ENCODE data around the gene NOLC1. TPM values are rescaled to one million over a fixed set of nuclear protein-coding genes. Genes with fewer than 3 reads are reported as not detected.

The NOLC1 gene
- total and polyA plus RNA-seq, 2 of the 13 experiments (the other 11 are each of a cell fraction or from before 2014, with no cell fraction given), result 50.6 to 81.0 TPM

DNA sequence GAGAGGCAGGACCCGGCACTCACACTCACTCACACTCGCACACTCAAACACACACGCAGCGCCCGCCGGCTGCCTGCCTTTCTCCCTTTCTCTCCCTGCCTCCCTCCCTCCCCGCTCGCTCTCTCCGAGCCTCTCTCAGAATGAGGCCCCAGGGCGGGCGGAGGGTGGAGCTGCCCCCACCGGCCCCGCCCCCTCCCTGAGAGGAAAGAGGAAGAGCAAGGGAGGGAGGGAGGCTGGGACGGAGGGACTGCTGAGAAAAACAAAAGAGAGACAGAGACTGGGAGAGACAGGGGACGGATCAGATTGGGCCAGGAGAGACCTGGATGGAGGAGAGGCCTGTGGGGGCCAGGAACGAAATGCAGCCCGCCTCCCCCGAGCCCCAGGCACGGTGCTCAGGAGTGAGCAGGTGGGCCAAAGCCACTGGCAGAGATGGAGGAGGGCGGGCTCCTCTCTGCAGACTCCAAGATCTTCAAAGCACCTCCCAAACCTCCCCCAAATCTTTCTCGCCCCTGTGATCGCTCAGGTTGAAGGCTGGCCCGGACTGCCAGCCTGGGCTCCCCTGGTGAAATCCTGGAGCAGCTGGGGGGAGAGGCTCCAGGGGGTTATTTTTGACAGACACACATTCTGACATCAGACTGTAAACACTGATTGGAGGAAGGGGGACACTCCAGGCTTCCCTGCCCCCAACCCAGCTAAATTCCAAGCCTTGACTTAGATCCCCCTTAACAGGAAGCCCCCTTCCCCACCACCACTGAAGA lies 37.1 kb upstream of the NOLC1 start (continued):
- TF ChIP-seq ZEB1 (IDR thresholded peaks at IDR 0.05; ENCODE audit: insufficient replicate concordance, low read depth) (no peak), ZNF160 (CRISPR knock-in tag; IDR thresholded peaks at IDR 0.05) (no peak), SALL2 (CRISPR knock-in tag; IDR thresholded peaks at IDR 0.05) (no peak), SP4 (CRISPR knock-in tag; IDR thresholded peaks at IDR 0.05) (peak; percentile 64), ZBTB7A (CRISPR knock-in tag; IDR thresholded peaks at IDR 0.05) (0 out of 2 replicates have a peak, but pooled peaks have one; percentile 19), ATM (IDR thresholded peaks at IDR 0.05; ENCODE audit: borderline replicate concordance) (no peak), NRL (CRISPR knock-in tag; IDR thresholded peaks at IDR 0.05; ENCODE audit: borderline replicate concordance) (no peak), ZNF383 (CRISPR knock-in tag; IDR thresholded peaks at IDR 0.05; ENCODE audit: borderline replicate concordance) (no peak), FOXM1 (CRISPR knock-in tag; IDR thresholded peaks at IDR 0.05) (no peak), ZNF672 (CRISPR knock-in tag; IDR thresholded peaks at IDR 0.05) (no peak), MAFK (conservative IDR thresholded peaks at IDR 0.05 in 1 of 2, IDR thresholded peaks at IDR 0.05 in 1 of 2; ENCODE audit: low read length in 2 of 2) (no peak), ZNF724P (CRISPR knock-in tag; IDR thresholded peaks at IDR 0.05; ENCODE audit: borderline replicate concordance) (no peak)
- TF ChIP-seq, protein P1, sequence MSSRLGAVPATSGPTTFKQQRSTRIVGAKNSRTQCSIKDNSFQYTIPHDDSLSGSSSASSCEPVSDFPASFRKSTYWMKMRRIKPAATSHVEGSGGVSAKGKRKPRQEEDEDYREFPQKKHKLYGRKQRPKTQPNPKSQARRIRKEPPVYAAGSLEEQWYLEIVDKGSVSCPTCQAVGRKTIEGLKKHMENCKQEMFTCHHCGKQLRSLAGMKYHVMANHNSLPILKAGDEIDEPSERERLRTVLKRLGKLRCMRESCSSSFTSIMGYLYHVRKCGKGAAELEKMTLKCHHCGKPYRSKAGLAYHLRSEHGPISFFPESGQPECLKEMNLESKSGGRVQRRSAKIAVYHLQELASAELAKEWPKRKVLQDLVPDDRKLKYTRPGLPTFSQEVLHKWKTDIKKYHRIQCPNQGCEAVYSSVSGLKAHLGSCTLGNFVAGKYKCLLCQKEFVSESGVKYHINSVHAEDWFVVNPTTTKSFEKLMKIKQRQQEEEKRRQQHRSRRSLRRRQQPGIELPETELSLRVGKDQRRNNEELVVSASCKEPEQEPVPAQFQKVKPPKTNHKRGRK (CRISPR knock-in tag; IDR thresholded peaks at IDR 0.05), result no peak
- TF ChIP-seq, protein P2, sequence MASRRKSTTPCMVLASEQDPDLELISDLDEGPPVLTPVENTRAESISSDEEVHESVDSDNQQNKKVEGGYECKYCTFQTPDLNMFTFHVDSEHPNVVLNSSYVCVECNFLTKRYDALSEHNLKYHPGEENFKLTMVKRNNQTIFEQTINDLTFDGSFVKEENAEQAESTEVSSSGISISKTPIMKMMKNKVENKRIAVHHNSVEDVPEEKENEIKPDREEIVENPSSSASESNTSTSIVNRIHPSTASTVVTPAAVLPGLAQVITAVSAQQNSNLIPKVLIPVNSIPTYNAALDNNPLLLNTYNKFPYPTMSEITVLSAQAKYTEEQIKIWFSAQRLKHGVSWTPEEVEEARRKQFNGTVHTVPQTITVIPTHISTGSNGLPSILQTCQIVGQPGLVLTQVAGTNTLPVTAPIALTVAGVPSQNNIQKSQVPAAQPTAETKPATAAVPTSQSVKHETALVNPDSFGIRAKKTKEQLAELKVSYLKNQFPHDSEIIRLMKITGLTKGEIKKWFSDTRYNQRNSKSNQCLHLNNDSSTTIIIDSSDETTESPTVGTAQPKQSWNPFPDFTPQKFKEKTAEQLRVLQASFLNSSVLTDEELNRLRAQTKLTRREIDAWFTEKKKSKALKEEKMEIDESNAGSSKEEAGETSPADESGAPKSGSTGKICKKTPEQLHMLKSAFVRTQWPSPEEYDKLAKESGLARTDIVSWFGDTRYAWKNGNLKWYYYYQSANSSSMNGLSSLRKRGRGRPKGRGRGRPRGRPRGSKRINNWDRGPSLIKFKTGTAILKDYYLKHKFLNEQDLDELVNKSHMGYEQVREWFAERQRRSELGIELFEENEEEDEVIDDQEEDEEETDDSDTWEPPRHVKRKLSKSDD (CRISPR knock-in tag; IDR thresholded peaks at IDR 0.05; ENCODE audit: low read depth), result no peak
- TF ChIP-seq, protein P3, sequence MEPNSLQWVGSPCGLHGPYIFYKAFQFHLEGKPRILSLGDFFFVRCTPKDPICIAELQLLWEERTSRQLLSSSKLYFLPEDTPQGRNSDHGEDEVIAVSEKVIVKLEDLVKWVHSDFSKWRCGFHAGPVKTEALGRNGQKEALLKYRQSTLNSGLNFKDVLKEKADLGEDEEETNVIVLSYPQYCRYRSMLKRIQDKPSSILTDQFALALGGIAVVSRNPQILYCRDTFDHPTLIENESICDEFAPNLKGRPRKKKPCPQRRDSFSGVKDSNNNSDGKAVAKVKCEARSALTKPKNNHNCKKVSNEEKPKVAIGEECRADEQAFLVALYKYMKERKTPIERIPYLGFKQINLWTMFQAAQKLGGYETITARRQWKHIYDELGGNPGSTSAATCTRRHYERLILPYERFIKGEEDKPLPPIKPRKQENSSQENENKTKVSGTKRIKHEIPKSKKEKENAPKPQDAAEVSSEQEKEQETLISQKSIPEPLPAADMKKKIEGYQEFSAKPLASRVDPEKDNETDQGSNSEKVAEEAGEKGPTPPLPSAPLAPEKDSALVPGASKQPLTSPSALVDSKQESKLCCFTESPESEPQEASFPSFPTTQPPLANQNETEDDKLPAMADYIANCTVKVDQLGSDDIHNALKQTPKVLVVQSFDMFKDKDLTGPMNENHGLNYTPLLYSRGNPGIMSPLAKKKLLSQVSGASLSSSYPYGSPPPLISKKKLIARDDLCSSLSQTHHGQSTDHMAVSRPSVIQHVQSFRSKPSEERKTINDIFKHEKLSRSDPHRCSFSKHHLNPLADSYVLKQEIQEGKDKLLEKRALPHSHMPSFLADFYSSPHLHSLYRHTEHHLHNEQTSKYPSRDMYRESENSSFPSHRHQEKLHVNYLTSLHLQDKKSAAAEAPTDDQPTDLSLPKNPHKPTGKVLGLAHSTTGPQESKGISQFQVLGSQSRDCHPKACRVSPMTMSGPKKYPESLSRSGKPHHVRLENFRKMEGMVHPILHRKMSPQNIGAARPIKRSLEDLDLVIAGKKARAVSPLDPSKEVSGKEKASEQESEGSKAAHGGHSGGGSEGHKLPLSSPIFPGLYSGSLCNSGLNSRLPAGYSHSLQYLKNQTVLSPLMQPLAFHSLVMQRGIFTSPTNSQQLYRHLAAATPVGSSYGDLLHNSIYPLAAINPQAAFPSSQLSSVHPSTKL (CRISPR knock-in tag; IDR thresholded peaks at IDR 0.05), result no peak
- TF ChIP-seq, protein P4, sequence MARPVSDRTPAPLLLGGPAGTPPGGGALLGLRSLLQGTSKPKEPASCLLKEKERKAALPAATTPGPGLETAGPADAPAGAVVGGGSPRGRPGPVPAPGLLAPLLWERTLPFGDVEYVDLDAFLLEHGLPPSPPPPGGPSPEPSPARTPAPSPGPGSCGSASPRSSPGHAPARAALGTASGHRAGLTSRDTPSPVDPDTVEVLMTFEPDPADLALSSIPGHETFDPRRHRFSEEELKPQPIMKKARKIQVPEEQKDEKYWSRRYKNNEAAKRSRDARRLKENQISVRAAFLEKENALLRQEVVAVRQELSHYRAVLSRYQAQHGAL (CRISPR knock-in tag; IDR thresholded peaks at IDR 0.05; ENCODE audit: not compliant biosample characterization), result no peak
- TF ChIP-seq, protein P5, sequence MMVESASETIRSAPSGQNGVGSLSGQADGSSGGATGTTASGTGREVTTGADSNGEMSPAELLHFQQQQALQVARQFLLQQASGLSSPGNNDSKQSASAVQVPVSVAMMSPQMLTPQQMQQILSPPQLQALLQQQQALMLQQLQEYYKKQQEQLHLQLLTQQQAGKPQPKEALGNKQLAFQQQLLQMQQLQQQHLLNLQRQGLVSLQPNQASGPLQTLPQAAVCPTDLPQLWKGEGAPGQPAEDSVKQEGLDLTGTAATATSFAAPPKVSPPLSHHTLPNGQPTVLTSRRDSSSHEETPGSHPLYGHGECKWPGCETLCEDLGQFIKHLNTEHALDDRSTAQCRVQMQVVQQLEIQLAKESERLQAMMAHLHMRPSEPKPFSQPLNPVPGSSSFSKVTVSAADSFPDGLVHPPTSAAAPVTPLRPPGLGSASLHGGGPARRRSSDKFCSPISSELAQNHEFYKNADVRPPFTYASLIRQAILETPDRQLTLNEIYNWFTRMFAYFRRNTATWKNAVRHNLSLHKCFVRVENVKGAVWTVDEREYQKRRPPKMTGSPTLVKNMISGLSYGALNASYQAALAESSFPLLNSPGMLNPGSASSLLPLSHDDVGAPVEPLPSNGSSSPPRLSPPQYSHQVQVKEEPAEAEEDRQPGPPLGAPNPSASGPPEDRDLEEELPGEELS (CRISPR knock-in tag; IDR thresholded peaks at IDR 0.05), result no peak

All from HepG2 (cell line).